Middle frontal gyrus (tissue), 1 donor: ENCODE measurements around the gene GIMAP6.
"Not testable (repeated sequence)": the region's sequence is repeated elsewhere in the genome, so short reads cannot be mapped to it uniquely, and the experiment has no call there.

Experiments
- DNase-seq: peaks from one replicate; pipeline ENCODE4 v3.0.0-alpha.2; 2015; ENCODE audit warnings: low spot score; ENCODE audit errors: extremely low spot score

Gene GIMAP6

GRCh38 chr7:150631866-150632864 lies at the start of gene GIMAP6:
GIMAP6 (minus strand) TSS chr7:150632385; CDS start chr7:150630142, 2,243 bp downstream.
- no peak for DNase-seq

GRCh38 chr7:150680364-150680763 lies 48.2 kb upstream of the GIMAP6 start:
- not testable (repeated sequence) for DNase-seq

- DNase-seq, result not testable (repeated sequence)
Measured at GRCh38 chr7:150678601-150679000, 46.4 kb upstream of the GIMAP6 start.

- not testable (repeated sequence) for DNase-seq
Measured at GRCh38 chr7:150676854-150677253, 44.7 kb upstream of the GIMAP6 start.

- not testable (repeated sequence) for DNase-seq
Measured at GRCh38 chr7:150676276-150676675, 44.1 kb upstream of the GIMAP6 start.

- no peak for DNase-seq
Measured at GRCh38 chr7:150675714-150676113, 43.5 kb upstream of the GIMAP6 start.

- DNase-seq, result not testable (repeated sequence)
Measured at GRCh38 chr7:150671798-150672585, 39.8 kb upstream of the GIMAP6 start.

- DNase-seq, result no peak
Measured at GRCh38 chr7:150668977-150669376, 36.8 kb upstream of the GIMAP6 start.

- no peak for DNase-seq
Measured at GRCh38 chr7:150668472-150668911, 36.3 kb upstream of the GIMAP6 start.

GRCh38 chr7:150666412-150666811 lies 34.2 kb upstream of the GIMAP6 start:
- DNase-seq, result no peak

GRCh38 chr7:150665896-150666295 lies 33.7 kb upstream of the GIMAP6 start:
- DNase-seq, result no peak

- no peak for DNase-seq
Measured at GRCh38 chr7:150665089-150665748, 33.0 kb upstream of the GIMAP6 start.

- no peak for DNase-seq
Measured at GRCh38 chr7:150663802-150664494, 31.8 kb upstream of the GIMAP6 start.

- not testable (repeated sequence) for DNase-seq
Measured at GRCh38 chr7:150662821-150663220, 30.6 kb upstream of the GIMAP6 start.

- no peak for DNase-seq
Measured at GRCh38 chr7:150660939-150661613, 28.9 kb upstream of the GIMAP6 start.

GRCh38 chr7:150657526-150657925 lies 25.3 kb upstream of the GIMAP6 start:
- no peak for DNase-seq

- DNase-seq, result no peak
Measured at GRCh38 chr7:150656047-150656446, 23.9 kb upstream of the GIMAP6 start.

GRCh38 chr7:150654692-150655091 lies 22.5 kb upstream of the GIMAP6 start:
- DNase-seq, result no peak

- no peak for DNase-seq
Measured at GRCh38 chr7:150649080-150649385, 16.8 kb upstream of the GIMAP6 start.

GRCh38 chr7:150648353-150649079 lies 16.3 kb upstream of the GIMAP6 start:
- DNase-seq, result no peak
